Measurements from ENCODE around the gene KAT6B. TPM values are rescaled to one million over a fixed set of nuclear protein-coding genes. Genes with fewer than 3 reads are reported as not detected.

Gene KAT6B
- total RNA-seq, 6 experiments from 2014 or later = 17.8 to 27.5 (median 23.6) TPM

DNA sequence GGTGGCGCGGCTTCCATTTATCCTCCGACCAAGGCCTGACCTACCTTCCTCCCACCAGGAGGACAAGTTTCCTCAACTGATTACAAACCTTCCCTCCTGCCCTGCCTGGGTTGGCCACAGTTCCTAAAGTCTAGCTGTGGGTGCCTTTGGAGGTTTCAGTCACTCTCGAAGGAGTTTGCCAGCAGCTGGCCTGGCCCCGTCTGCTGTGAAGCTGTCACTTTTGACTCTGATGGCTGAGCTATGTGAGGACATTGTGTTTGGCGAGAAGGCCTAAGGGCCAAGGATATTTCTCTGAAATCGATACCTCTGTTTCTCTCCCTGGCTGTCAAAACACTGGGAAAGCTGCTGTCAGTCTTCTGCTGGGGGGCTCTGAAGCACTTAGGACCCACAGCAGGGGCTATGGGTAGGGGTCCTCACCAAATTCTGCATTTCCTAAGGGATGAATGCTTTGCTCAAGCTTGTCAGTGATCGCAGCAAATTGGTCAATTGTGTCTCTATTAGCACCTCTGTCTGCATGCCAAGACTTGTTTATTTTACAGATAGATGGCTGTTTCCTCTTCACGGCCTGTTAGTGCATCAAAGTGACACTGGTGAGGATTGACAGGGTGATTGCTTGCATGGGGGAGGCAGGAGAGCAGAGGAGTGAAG is 253.2 kb downstream of the KAT6B start:
- Mint-ChIP-seq H3K27ac (no peak overlapping the region), H3K9me3 (no peaks in the 10 kb centered on the region; the same call in 1 of the 2 replicates), H3K36me3 (ENCODE audit: low read depth) (no peaks in the 10 kb centered on the region), H3K27me3 (ENCODE audit: insufficient read depth) (peaks cover 23% of the 10 kb centered on the region), H3K4me1 (ENCODE audit: low read depth) (no peaks in the 10 kb centered on the region), H3K4me3 (no peak overlapping the region)
- no peak for DNase-seq
- no peak for TF ChIP-seq CTCF (IDR thresholded peaks at IDR 0.05)

DNA sequence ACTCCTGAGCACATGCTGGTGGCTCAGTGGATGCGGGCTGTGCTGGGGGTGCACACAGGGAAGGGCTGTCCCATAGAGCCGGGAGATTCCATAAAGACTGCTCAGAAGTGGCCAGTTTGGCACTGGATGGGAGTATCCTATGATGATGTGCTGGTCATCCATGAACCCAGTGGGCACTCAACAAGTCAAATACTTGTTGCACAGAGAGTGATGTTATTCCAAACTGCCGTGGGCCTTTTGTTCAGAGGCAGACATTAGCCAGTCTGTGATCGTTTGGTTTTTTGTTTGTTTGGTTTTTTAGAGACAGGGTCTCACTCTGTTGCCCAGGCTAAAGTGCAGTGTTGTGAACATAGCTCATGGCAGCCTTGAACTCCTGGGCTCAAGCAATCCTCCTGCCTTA is 254.2 kb downstream of the KAT6B start:
- no peak overlapping the region for H3K27ac Mint-ChIP-seq
- H3K36me3 Mint-ChIP-seq (ENCODE audit: low read depth) = no peaks in the 10 kb centered on the region
- no peak for TF ChIP-seq CTCF (IDR thresholded peaks at IDR 0.05)
- H3K4me1 Mint-ChIP-seq (ENCODE audit: low read depth) = no peaks in the 10 kb centered on the region
- DNase-seq = no peak
- H3K9me3 Mint-ChIP-seq = no peaks in the 10 kb centered on the region; the same call in 1 of the 2 replicates
- no peak overlapping the region for H3K4me3 Mint-ChIP-seq
- H3K27me3 Mint-ChIP-seq (ENCODE audit: insufficient read depth) = peaks cover 33% of the 10 kb centered on the region

- Mint-ChIP-seq H3K9me3 (no peaks in the 10 kb centered on the region; the same call in 1 of the 2 replicates), H3K27me3 (ENCODE audit: insufficient read depth) (peaks cover 32% of the 10 kb centered on the region), H3K27ac (no peak overlapping the region), H3K4me1 (ENCODE audit: low read depth) (no peaks in the 10 kb centered on the region), H3K36me3 (ENCODE audit: low read depth) (no peaks in the 10 kb centered on the region), H3K4me3 (no peak overlapping the region)
- no peak for TF ChIP-seq CTCF (IDR thresholded peaks at IDR 0.05)
- DNase-seq = no peak
Measured at GRCh38 chr10:75081379-75081778, 255.0 kb downstream of the KAT6B start.
